Osteocyte (in vitro differentiated cells): Measurements from ENCODE around the gene SERPINB12. TPM values are rescaled to one million over a fixed set of nuclear protein-coding genes. Genes with fewer than 3 reads are reported as not detected.

Experiments
- DNase-seq: peaks from one replicate; pipeline ENCODE4 v3.0.0; 2021; ENCODE audit warnings: mixed read lengths; ENCODE audit not compliant: unreplicated experiment; ENCODE audit errors: extremely low spot score
- H3K27ac Mint-ChIP-seq: one replicate; pipeline ENCODE4 v1.8.0; 2021; ENCODE audit warnings: mild to moderate bottlenecking, mixed read lengths; ENCODE audit not compliant: unreplicated experiment
- H3K27me3 Mint-ChIP-seq: one replicate; pipeline ENCODE4 v1.8.0; 2021; ENCODE audit warnings: mixed read lengths; ENCODE audit not compliant: unreplicated experiment
- H3K36me3 Mint-ChIP-seq: one replicate; pipeline ENCODE4 v1.8.0; 2021; ENCODE audit warnings: mixed read lengths; ENCODE audit not compliant: unreplicated experiment
- H3K4me1 Mint-ChIP-seq: one replicate; pipeline ENCODE4 v1.8.0; 2021; ENCODE audit warnings: mixed read lengths; ENCODE audit not compliant: unreplicated experiment
- H3K4me3 Mint-ChIP-seq: one replicate; pipeline ENCODE4 v1.8.0; 2021; ENCODE audit warnings: mild to moderate bottlenecking, moderate library complexity, mixed read lengths; ENCODE audit not compliant: unreplicated experiment
- H3K9me3 Mint-ChIP-seq: one replicate; pipeline ENCODE4 v1.8.0; 2021; ENCODE audit warnings: mixed read lengths; ENCODE audit not compliant: unreplicated experiment
- CTCF ChIP-seq: fragments of 200-600 bp; sonication (generic); IDR thresholded peaks from 2 replicates; pipeline ENCODE4 v1.5.0; 2021; ENCODE audit warnings: antibody characterized with exemption, mild to moderate bottlenecking, moderate library complexity
- total RNA-seq: library from RNA; stranded (reverse); gene quantifications from 2 replicates; pipeline ENCODE4 v1.2.1, GENCODE V29; 2021

The SERPINB12 gene
- total RNA-seq, 1 donor from 2014 or later, result not detected

- H3K36me3 Mint-ChIP-seq, result no peaks in the 10 kb centered on the region
- TF ChIP-seq CTCF, result no peak
- DNase-seq, result no peak
- H3K4me1 Mint-ChIP-seq, result peaks cover 3% of the 10 kb centered on the region
- H3K27ac Mint-ChIP-seq, result no peak overlapping the region
- no peak overlapping the region for H3K4me3 Mint-ChIP-seq
- H3K9me3 Mint-ChIP-seq, result no peaks in the 10 kb centered on the region
- H3K27me3 Mint-ChIP-seq, result peaks cover 43% of the 10 kb centered on the region
Measured at GRCh38 chr18:63570721-63571120, 28.6 kb downstream of the SERPINB12 start.

- no peak for DNase-seq
- Mint-ChIP-seq H3K27me3 (peaks cover 24% of the 10 kb centered on the region), H3K27ac (no peak overlapping the region), H3K4me1 (peaks cover 5% of the 10 kb centered on the region), H3K9me3 (no peaks in the 10 kb centered on the region), H3K4me3 (no peak overlapping the region), H3K36me3 (no peaks in the 10 kb centered on the region)
- no peak for TF ChIP-seq CTCF
Measured at GRCh38 chr18:63575681-63576080, 33.5 kb downstream of the SERPINB12 start.

GRCh38 chr18:63578357-63578958 lies 36.3 kb downstream of the SERPINB12 start:
- Mint-ChIP-seq H3K36me3 (no peaks in the 10 kb centered on the region), H3K4me1 (peaks cover 5% of the 10 kb centered on the region), H3K4me3 (no peak overlapping the region), H3K9me3 (no peaks in the 10 kb centered on the region), H3K27me3 (peaks cover 35% of the 10 kb centered on the region), H3K27ac (no peak overlapping the region)
- TF ChIP-seq CTCF, result peak; percentile 94
- DNase-seq, result no peak

- Mint-ChIP-seq H3K36me3 (no peaks in the 10 kb centered on the region), H3K27ac (no peak overlapping the region), H3K27me3 (peaks cover 39% of the 10 kb centered on the region), H3K4me3 (no peak overlapping the region), H3K4me1 (peaks cover 5% of the 10 kb centered on the region), H3K9me3 (no peaks in the 10 kb centered on the region)
- DNase-seq, result no peak
- TF ChIP-seq CTCF, result no peak
Measured at GRCh38 chr18:63579616-63580015, 37.4 kb downstream of the SERPINB12 start.

GRCh38 chr18:63585988-63586387 lies 43.8 kb downstream of the SERPINB12 start:
- no peak overlapping the region for H3K4me3 Mint-ChIP-seq
- DNase-seq, result no peak
- TF ChIP-seq CTCF, result no peak
- peaks cover 53% of the 10 kb centered on the region for H3K27me3 Mint-ChIP-seq
- no peaks in the 10 kb centered on the region for H3K4me1 Mint-ChIP-seq
- no peaks in the 10 kb centered on the region for H3K36me3 Mint-ChIP-seq
- no peaks in the 10 kb centered on the region for H3K9me3 Mint-ChIP-seq
- H3K27ac Mint-ChIP-seq, result no peak overlapping the region
